Activated CD8-positive, alpha-beta T cell treated with anti-CD3 and anti-CD28 coated beads for 36 hours (primary cell): ENCODE results near the gene JPH2. TPM values are rescaled to one million over a fixed set of nuclear protein-coding genes. Genes with fewer than 3 reads are reported as not detected.

Source experiments
- ATAC-seq: fragments of 200-7000 bp; cut with Tn5 transposase; one replicate; pipeline ENCODE4 v1.10.0; 2021; ENCODE audit warnings: mild to moderate bottlenecking, moderate library complexity
- CTCF ChIA-PET: fragments of 350-600 bp; sonication (Branson Sonifier 250); formaldehyde crosslinking; loops from one replicate; lab custom pipeline; 2021; ENCODE audit warnings: antibody characterized with exemption; lab: Charles Lee
- POLR2A ChIA-PET: fragments of 350-600 bp; sonication (Branson Sonifier 250); formaldehyde crosslinking; loops from one replicate; lab custom pipeline; 2021; ENCODE audit warnings: antibody characterized with exemption; lab: Charles Lee
- DNase-seq: peaks from one replicate; pipeline ENCODE4 v3.0.0-alpha.2; 2020
- H3K27ac Mint-ChIP-seq: one replicate; pipeline ENCODE4 v1.8.0; 2021; ENCODE audit warnings: mild to moderate bottlenecking, mixed read lengths
- H3K27me3 Mint-ChIP-seq: one replicate; pipeline ENCODE4 v1.8.0; 2021; ENCODE audit warnings: mixed read lengths
- H3K36me3 Mint-ChIP-seq: one replicate; pipeline ENCODE4 v1.8.0; 2021; ENCODE audit warnings: low read depth, mixed read lengths
- H3K4me1 Mint-ChIP-seq: one replicate; pipeline ENCODE4 v1.8.0; 2021; ENCODE audit warnings: low read depth, mixed read lengths
- H3K4me3 Mint-ChIP-seq: one replicate; pipeline ENCODE4 v1.8.0; 2021; ENCODE audit warnings: mild to moderate bottlenecking, moderate library complexity, mixed read lengths
- H3K9me3 Mint-ChIP-seq: one replicate; pipeline ENCODE4 v1.8.0; 2021; ENCODE audit warnings: mixed read lengths
- intact Hi-C: fragments of 100-400 bp; cut with micrococcal nuclease; formaldehyde crosslinking; loops from one replicate; pipeline ENCODE4 v1.10.0; 2022
- total RNA-seq, 2 experiments: library from RNA; stranded (reverse); gene quantifications; one replicate each; pipeline ENCODE4 v1.2.3, GENCODE V29; 2021
- TF ChIP-seq, protein P1 (sequence below): fragments of 200-600 bp; IDR thresholded peaks from one replicate; pipeline ENCODE4 v1.8.0; 2022; ENCODE audit warnings: antibody characterized with exemption, mild to moderate bottlenecking

Gene JPH2
- total RNA-seq, 2 experiments from 2014 or later, result 0.47 to 0.54 TPM

DNA sequence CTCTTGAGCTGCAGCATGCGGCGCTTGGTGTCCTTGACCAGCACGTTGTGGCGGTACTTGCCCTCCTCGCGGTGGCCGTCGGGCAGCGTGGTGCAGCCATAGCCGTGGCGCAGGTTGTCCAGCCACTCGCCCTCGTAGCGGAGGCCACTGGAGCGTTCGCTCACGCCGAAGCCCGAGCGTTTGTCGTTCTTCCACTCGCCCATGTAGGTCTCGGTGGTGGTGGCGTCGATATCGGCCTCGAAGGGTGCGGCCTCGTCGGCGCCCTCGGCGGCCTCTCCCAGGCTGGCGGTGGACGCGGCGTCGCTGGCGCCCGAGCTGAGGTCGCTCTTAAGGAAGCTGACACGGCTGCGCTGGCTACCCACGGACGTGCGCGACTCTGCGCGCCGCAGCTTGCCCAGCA lies 27.3 kb downstream of the JPH2 start:
- peaks cover 24% of the 10 kb centered on the region for H3K27me3 Mint-ChIP-seq
- DNase-seq (no peak), ATAC-seq (no peak)
- H3K36me3 Mint-ChIP-seq, result no peaks in the 10 kb centered on the region
- ChIA-PET POLR2A (no interaction called here), CTCF (no interaction called here)
- intact Hi-C loops, result no loop called here
- no peak overlapping the region for H3K27ac Mint-ChIP-seq
- H3K9me3 Mint-ChIP-seq, result no peaks in the 10 kb centered on the region
- H3K4me1 Mint-ChIP-seq, result no peaks in the 10 kb centered on the region
- TF ChIP-seq, protein P1, sequence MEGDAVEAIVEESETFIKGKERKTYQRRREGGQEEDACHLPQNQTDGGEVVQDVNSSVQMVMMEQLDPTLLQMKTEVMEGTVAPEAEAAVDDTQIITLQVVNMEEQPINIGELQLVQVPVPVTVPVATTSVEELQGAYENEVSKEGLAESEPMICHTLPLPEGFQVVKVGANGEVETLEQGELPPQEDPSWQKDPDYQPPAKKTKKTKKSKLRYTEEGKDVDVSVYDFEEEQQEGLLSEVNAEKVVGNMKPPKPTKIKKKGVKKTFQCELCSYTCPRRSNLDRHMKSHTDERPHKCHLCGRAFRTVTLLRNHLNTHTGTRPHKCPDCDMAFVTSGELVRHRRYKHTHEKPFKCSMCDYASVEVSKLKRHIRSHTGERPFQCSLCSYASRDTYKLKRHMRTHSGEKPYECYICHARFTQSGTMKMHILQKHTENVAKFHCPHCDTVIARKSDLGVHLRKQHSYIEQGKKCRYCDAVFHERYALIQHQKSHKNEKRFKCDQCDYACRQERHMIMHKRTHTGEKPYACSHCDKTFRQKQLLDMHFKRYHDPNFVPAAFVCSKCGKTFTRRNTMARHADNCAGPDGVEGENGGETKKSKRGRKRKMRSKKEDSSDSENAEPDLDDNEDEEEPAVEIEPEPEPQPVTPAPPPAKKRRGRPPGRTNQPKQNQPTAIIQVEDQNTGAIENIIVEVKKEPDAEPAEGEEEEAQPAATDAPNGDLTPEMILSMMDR, result no peak
- H3K4me3 Mint-ChIP-seq, result no peak overlapping the region

DNA sequence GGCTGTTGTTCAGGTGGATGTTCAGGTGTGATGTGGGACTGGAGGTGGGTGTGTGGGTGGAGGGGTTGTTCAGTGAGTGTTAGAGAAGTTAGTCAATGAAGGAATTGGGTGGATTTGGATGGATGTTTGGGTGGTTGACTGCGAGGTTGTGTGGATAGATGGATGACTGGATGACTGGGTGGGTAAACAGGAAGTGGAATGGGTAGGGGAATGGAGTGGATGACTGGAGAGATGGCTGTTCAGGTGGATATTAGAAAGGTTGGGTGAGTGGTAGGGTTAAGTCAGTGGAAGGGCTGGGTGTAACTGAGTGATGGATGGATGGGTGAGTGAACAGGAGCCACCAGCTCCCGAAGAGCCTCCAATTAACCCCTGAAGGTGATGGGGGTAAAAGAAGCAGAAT lies 27.9 kb downstream of the JPH2 start:
- DNase-seq (no peak), ATAC-seq (no peak)
- Mint-ChIP-seq H3K36me3 (no peaks in the 10 kb centered on the region), H3K27me3 (peaks cover 21% of the 10 kb centered on the region), H3K9me3 (no peaks in the 10 kb centered on the region), H3K27ac (no peak overlapping the region), H3K4me3 (no peak overlapping the region), H3K4me1 (no peaks in the 10 kb centered on the region)
- TF ChIP-seq, protein P1, result no peak
- ChIA-PET POLR2A (no interaction called here), CTCF (no interaction called here)
- intact Hi-C loops, result no loop called here

DNA sequence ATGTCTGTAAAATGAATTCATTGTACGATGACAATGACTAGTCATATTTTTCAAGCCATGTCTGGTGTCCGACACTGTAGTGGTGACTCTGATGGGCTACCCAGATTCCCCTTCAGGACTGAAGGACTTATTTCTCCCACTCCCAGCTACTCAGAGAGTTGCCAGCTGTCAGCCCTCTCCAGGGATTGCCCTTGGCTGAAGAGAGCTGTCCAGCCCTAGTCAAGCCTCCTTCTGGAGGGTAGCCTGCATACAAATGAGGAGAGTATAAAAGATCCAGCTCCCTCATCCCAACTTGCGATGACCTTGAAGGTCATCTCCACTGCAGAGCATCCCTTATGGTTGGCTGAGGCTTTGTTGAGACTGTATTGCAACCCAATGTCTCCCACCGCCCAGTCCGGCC lies 29.9 kb downstream of the JPH2 start:
- no peaks in the 10 kb centered on the region for H3K36me3 Mint-ChIP-seq
- ChIA-PET POLR2A (no interaction called here), CTCF (interaction anchor here (1.1 to 1.2 kb wide), 2 partner anchors 33 to 40 kb away, joined by 3 read pairs; no protein-coding TSS in a partner anchor)
- ATAC-seq (no peak), DNase-seq (no peak)
- H3K27me3 Mint-ChIP-seq, result peaks cover 12% of the 10 kb centered on the region
- H3K4me3 Mint-ChIP-seq, result no peak overlapping the region
- intact Hi-C loops, result no loop called here
- no peak overlapping the region for H3K27ac Mint-ChIP-seq
- H3K4me1 Mint-ChIP-seq, result peaks cover 12% of the 10 kb centered on the region
- no peaks in the 10 kb centered on the region for H3K9me3 Mint-ChIP-seq
- TF ChIP-seq, protein P1, result no peak

DNA sequence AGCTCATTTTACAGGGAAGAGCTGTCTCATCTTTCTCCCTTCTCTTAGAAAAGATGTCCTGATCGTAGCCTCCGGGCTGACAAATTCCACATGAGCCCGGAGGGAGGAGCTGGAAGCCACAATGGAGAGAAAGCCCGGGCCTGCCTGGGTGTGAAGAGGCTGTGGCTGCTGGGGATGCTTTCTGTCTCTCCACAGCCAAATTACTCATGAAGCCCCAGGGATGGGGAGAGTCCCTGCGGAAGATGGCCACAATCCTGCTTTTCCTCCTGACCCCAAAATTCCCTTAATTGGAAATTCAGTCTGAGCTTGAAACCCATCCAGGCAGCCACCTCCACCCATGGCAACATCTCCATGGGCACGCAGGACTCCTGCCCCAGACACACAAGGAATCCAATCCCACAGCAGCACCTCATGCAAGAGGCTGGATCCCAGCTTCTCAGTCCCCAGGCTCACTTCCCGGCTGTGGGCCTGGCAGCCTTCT lies 32.4 kb downstream of the JPH2 start:
- ChIA-PET CTCF (interaction anchor here (0.7 to 3.1 kb wide), 4 partner anchors 30 to 62 kb away, joined by 4 to 20 read pairs (median 7); no protein-coding TSS in a partner anchor), POLR2A (interaction anchor here (0.8 kb wide), 1 partner anchor 367 kb away, joined by 3 read pairs; the partner anchor contains the start of gene SERINC3)
- H3K4me3 Mint-ChIP-seq, result no peak overlapping the region
- peaks cover 12% of the 10 kb centered on the region for H3K4me1 Mint-ChIP-seq
- intact Hi-C loops, result no loop called here
- H3K27me3 Mint-ChIP-seq, result peaks cover 5% of the 10 kb centered on the region
- H3K27ac Mint-ChIP-seq, result no peak overlapping the region
- TF ChIP-seq, protein P1, result no peak
- no peaks in the 10 kb centered on the region for H3K36me3 Mint-ChIP-seq
- no peak for DNase-seq
- ATAC-seq, result no peak
- no peaks in the 10 kb centered on the region for H3K9me3 Mint-ChIP-seq

DNA sequence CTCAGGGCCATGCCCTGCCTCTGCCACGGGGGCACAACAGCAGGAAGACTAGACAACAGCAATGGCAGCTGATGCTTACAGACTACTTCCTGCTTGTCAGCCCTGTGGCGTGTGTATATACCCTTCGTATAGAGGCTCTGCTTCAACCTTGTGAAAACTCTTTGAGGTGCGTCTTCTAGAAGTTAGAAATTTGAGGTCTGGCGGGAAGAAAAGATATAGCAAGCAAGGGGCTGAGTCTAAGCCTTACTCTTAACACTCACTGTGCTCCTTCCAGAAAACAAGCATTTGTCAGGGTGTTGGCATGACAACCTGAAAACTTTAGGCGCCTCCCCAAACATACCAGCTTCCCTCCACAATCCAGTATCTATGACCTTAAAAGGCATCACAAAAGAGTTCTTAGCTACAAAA lies 33.3 kb downstream of the JPH2 start:
- CTCF ChIA-PET, result interaction anchor here (1.5 to 3.1 kb wide), 3 partner anchors 36 to 63 kb away, joined by 8 to 20 read pairs (median 12); no protein-coding TSS in a partner anchor
- H3K27ac Mint-ChIP-seq, result peak overlapping the region; percentile 35
- TF ChIP-seq, protein P1, result no peak
- peak; percentile 64 for ATAC-seq
- H3K4me3 Mint-ChIP-seq, result no peak overlapping the region
- peak; percentile 8 for DNase-seq
- POLR2A ChIA-PET, result no interaction called here
- peaks cover 3% of the 10 kb centered on the region for H3K27me3 Mint-ChIP-seq
- no peaks in the 10 kb centered on the region for H3K9me3 Mint-ChIP-seq
- intact Hi-C loops, result no loop called here
- peaks cover 12% of the 10 kb centered on the region for H3K4me1 Mint-ChIP-seq
- H3K36me3 Mint-ChIP-seq, result no peaks in the 10 kb centered on the region
